Keratinocyte (primary cell): ENCODE results near the gene TNFRSF11A. TPM values are rescaled to one million over a fixed set of nuclear protein-coding genes. Genes with fewer than 3 reads are reported as not detected.

Source experiments
- DNase-seq: peaks from one replicate; pipeline ENCODE4 v3.0.0-alpha.2; 2011; ENCODE audit warnings: low read depth, missing footprints, low spot score
- FAIRE-seq: peaks from 2 replicates; lab custom pipeline; 2011; peaks lifted over from hg19 to GRCh38; lab: Jason Lieb, UNC
- H2AFZ ChIP-seq: 2 replicates; pipeline ENCODE4 v1.6.0; 2012; ENCODE audit warnings: low read length, control low read depth, inconsistent platforms; ENCODE audit not compliant: control insufficient read depth
- H3K27ac ChIP-seq: 2 replicates; pipeline ENCODE4 v1.5.1; 2011; ENCODE audit warnings: low read length; ENCODE audit not compliant: control insufficient read depth, insufficient read depth
- H3K27me3 ChIP-seq: 3 replicates; pipeline ENCODE4 v1.6.0; 2011; ENCODE audit warnings: low read length; ENCODE audit not compliant: control insufficient read depth, insufficient read depth; ENCODE audit errors: extremely low read depth
- H3K36me3 ChIP-seq, 2 experiments: 2 replicates in 1 of 2; 3 replicates in 1 of 2; pipeline ENCODE4 v1.5.1; 2011; ENCODE audit warnings: low read length in 2 of 2, mild to moderate bottlenecking in 1 of 2; ENCODE audit not compliant: control insufficient read depth in 2 of 2, insufficient read depth in 2 of 2; ENCODE audit errors: extremely low read depth in 1 of 2
- H3K4me1 ChIP-seq: 3 replicates; pipeline ENCODE4 v1.5.1; 2011; ENCODE audit warnings: low read length; ENCODE audit not compliant: control insufficient read depth, insufficient read depth; ENCODE audit errors: extremely low read depth
- H3K4me2 ChIP-seq: 3 replicates; pipeline ENCODE4 v1.6.0; 2011; ENCODE audit warnings: low read depth, low read length; ENCODE audit not compliant: control insufficient read depth, insufficient read depth; ENCODE audit errors: extremely low read depth
- H3K4me3 ChIP-seq, 3 experiments: fragments of 200-600 bp in 1 of 3; sonication (generic) in 1 of 3; 2 replicates in 2 of 3; 3 replicates in 1 of 3; pipeline ENCODE4 v1.5.1; 2011 to 2016; ENCODE audit warnings: low read length in 3 of 3, mild to moderate bottlenecking in 3 of 3, control low read depth in 2 of 3, inconsistent platforms in 1 of 3, low read depth in 1 of 3, mixed read lengths in 1 of 3, mixed run types in 1 of 3, moderate library complexity in 1 of 3; ENCODE audit not compliant: control insufficient read depth in 2 of 3, insufficient read depth in 2 of 3; ENCODE audit errors: extremely low read depth in 1 of 3
- H3K79me2 ChIP-seq: 2 replicates; pipeline ENCODE4 v1.6.0; 2012; ENCODE audit warnings: low read length; ENCODE audit not compliant: control insufficient read depth, insufficient read depth
- H3K9ac ChIP-seq: 3 replicates; pipeline ENCODE4 v1.6.0; 2011; ENCODE audit warnings: low read length; ENCODE audit not compliant: control insufficient read depth, insufficient read depth; ENCODE audit errors: extremely low read depth
- H3K9me1 ChIP-seq: 3 replicates; pipeline ENCODE4 v1.6.0; 2011; ENCODE audit warnings: low read length; ENCODE audit not compliant: control insufficient read depth, insufficient read depth; ENCODE audit errors: extremely low read depth
- H3K9me3 ChIP-seq: 2 replicates; pipeline ENCODE4 v1.5.1; 2012; ENCODE audit warnings: low read depth, low read length; ENCODE audit not compliant: control insufficient read depth
- H4K20me1 ChIP-seq: 3 replicates; pipeline ENCODE4 v1.6.0; 2011; ENCODE audit warnings: low read length; ENCODE audit not compliant: control insufficient read depth, insufficient read depth; ENCODE audit errors: extremely low read depth
- EZH2 ChIP-seq: IDR thresholded peaks from one replicate; pipeline ENCODE4 v1.6.1; 2012; ENCODE audit warnings: inconsistent platforms, mild to moderate bottlenecking, low read length, moderate library complexity
- dilution Hi-C: fragments of 300-500 bp; cut with MboI; formaldehyde crosslinking; loops from one replicate; pipeline ENCODE4 v1.7.0; 2020; ENCODE audit warnings: low sequenced_read_pairs; ENCODE audit not compliant: extremely low pct_ligation_motif_present
- polyA plus RNA-seq, 5 experiments: library from polyadenylated mRNA; depleted of rRNA in 3 of 5; stranded (reverse) in 3 of 5; stranded (forward) in 1 of 5; unstranded in 1 of 5; fragments of >200 nt; gene quantifications; 1 replicate in 1 of 5; 2 replicates in 3 of 5; 3 replicates in 1 of 5; pipeline versions ENCODE4 v1.2.1 to v1.2.3, GENCODE V29; 2011 to 2012; ENCODE audit warnings: missing spikeins in 2 of 5, low read depth in 1 of 5, low replicate concordance in 1 of 5
- TF ChIP-seq, protein P1 (sequence below), 3 experiments: IDR thresholded peaks in 1 of 3; conservative IDR thresholded peaks in 1 of 3; optimal IDR thresholded peaks in 1 of 3; 2 replicates in 2 of 3; 3 replicates in 1 of 3; pipeline versions ENCODE3 to v1.5.1; 2011; ENCODE audit warnings: low read length in 3 of 3, mild to moderate bottlenecking in 3 of 3, moderate library complexity in 2 of 3, control low read depth in 1 of 3, inconsistent platforms in 1 of 3; ENCODE audit not compliant: insufficient read depth in 2 of 3; ENCODE audit errors: extremely low read depth in 1 of 3

The TNFRSF11A gene
- polyA plus RNA-seq, 1 donor (not counting 4 experiments of a cell fraction or from before 2014, with no cell fraction given) = 0.51 TPM

DNA sequence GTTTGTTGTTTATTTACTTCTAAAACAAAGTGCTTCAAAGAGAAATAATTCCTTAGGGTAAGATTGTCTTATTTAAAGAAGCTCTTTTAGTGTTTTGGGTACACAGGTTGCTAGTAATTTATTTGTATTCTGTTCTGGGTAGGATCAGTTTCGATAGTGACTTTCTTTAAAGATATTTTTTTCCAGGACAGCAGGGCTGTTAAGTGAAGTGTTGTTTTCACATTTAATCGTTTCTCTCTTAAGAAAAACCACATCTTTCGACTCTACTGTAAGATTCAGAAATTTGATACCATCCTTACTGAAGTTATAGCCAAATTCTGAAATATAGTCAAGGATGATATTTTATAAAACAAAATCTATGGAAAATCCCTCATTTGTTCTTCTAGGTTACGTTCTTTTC is 17.8 kb downstream of the TNFRSF11A start:
- no peak overlapping the region for H3K4me2 ChIP-seq
- peaks cover 6% of the 10 kb centered on the region for H3K4me1 ChIP-seq
- no peaks in the 10 kb centered on the region for H3K79me2 ChIP-seq
- H3K9me1 ChIP-seq = no peaks in the 10 kb centered on the region
- H3K4me3 ChIP-seq = no peak overlapping the region
- dilution Hi-C loops = no loop called here
- no peak for DNase-seq
- H3K27me3 ChIP-seq = peaks cover 8% of the 10 kb centered on the region
- no peaks in the 10 kb centered on the region for H3K9me3 ChIP-seq
- TF ChIP-seq EZH2 = no peak
- TF ChIP-seq, protein P1, sequence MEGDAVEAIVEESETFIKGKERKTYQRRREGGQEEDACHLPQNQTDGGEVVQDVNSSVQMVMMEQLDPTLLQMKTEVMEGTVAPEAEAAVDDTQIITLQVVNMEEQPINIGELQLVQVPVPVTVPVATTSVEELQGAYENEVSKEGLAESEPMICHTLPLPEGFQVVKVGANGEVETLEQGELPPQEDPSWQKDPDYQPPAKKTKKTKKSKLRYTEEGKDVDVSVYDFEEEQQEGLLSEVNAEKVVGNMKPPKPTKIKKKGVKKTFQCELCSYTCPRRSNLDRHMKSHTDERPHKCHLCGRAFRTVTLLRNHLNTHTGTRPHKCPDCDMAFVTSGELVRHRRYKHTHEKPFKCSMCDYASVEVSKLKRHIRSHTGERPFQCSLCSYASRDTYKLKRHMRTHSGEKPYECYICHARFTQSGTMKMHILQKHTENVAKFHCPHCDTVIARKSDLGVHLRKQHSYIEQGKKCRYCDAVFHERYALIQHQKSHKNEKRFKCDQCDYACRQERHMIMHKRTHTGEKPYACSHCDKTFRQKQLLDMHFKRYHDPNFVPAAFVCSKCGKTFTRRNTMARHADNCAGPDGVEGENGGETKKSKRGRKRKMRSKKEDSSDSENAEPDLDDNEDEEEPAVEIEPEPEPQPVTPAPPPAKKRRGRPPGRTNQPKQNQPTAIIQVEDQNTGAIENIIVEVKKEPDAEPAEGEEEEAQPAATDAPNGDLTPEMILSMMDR (optimal IDR thresholded peaks at IDR 0.05 in 1 of 3, IDR thresholded peaks at IDR 0.05 in 1 of 3, conservative IDR thresholded peaks at IDR 0.05 in 1 of 3; ENCODE audit: extremely low read depth in 1 of 3, insufficient read depth in 2 of 3, low read length in 3 of 3) = no peak
- FAIRE-seq = no peak
- H3K9ac ChIP-seq = no peak overlapping the region
- no peak overlapping the region for H3K27ac ChIP-seq
- no peaks in the 10 kb centered on the region for H4K20me1 ChIP-seq
- H2AFZ ChIP-seq = no peak overlapping the region
- no peaks in the 10 kb centered on the region for H3K36me3 ChIP-seq

DNA sequence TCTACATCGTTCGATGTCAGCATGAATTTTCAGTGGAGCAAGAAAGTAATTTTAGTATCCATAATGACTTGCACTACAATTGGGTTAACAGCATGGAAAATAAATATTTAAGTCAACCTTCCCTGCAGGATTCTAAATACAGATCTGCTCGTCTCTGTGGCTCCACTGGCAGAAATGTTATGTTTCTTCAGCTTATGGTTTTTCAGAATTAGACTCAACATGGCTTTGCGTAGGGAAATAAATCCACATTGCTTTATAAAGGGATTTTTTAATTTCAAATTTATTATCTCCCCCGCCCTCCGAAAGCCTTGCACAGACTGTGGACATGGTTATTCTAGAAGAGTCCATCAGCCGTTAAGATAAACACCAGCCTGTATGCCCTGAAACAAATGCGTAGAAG is 18.2 kb downstream of the TNFRSF11A start:
- FAIRE-seq = no peak
- no peak for TF ChIP-seq EZH2
- TF ChIP-seq, protein P1 (optimal IDR thresholded peaks at IDR 0.05 in 1 of 3, IDR thresholded peaks at IDR 0.05 in 1 of 3, conservative IDR thresholded peaks at IDR 0.05 in 1 of 3; ENCODE audit: extremely low read depth in 1 of 3, insufficient read depth in 2 of 3, low read length in 3 of 3) = no peak
- H3K79me2 ChIP-seq = no peaks in the 10 kb centered on the region
- DNase-seq = no peak
- H4K20me1 ChIP-seq = no peaks in the 10 kb centered on the region
- H3K9ac ChIP-seq = no peak overlapping the region
- no peak overlapping the region for H2AFZ ChIP-seq
- H3K36me3 ChIP-seq = no peaks in the 10 kb centered on the region
- peaks cover 8% of the 10 kb centered on the region for H3K27me3 ChIP-seq
- H3K9me1 ChIP-seq = no peaks in the 10 kb centered on the region
- dilution Hi-C loops = no loop called here
- peaks cover 6% of the 10 kb centered on the region for H3K4me1 ChIP-seq
- H3K4me3 ChIP-seq = no peak overlapping the region
- H3K27ac ChIP-seq = no peak overlapping the region
- no peak overlapping the region for H3K4me2 ChIP-seq
- H3K9me3 ChIP-seq = no peaks in the 10 kb centered on the region
